ENCODE results near the gene METRN.

The METRN gene

DNA sequence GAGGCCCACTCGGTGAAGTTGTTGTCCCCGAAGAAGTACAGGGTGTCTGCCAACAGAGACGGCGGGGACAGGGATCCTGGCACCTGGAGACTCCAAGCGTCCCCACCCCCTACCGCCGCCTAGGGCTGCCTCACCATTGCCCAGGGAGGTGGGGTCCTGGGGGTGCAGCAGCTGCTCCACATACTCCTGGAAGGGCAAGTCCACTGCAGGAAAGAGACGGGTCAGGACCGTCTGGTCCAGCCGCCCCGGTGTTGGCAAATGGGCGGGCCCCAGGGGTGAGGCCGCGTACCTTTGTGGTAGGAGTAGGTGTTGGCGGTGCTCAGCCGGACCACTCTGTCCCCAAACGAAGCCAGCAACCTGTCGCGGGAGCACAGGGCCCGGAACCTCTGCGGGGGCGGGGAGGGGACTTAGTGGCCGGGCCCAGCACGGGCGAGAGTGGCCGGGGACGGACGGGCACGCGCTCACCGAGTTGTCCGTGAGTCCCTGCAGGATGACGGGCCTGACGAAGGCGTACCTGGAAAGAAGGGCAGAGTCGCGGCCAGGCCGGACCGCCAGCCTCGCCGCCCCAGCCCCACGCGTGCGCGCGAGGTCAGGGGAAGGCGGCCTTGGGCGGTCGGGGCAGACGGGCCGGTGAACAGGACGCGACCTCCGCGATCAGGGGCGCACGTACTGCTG, 31.4 kb upstream of the METRN start:
- no peaks in the 10 kb centered on the region for H3K27me3 ChIP-seq (ENCODE audit: control insufficient read depth, insufficient read depth, low read length)
- no peak overlapping the region for H3K9ac ChIP-seq
- H3K79me2 ChIP-seq = peaks cover 8% of the 10 kb centered on the region
- peak overlapping the region; percentile 39 for H3K27ac ChIP-seq
- peaks cover 9% of the 10 kb centered on the region for H3K4me1 ChIP-seq
- H2AFZ ChIP-seq = no peak overlapping the region
- H3K4me3 ChIP-seq (ENCODE audit: low read depth, low read length) = peak overlapping the region; percentile 38
- peak overlapping the region; percentile 76 for H3K4me2 ChIP-seq (ENCODE audit: low read length)
- no peak for TF ChIP-seq CTCF (IDR thresholded peaks at IDR 0.05)
- H3K36me3 ChIP-seq (ENCODE audit: control insufficient read depth, insufficient read depth, low read length) = no peaks in the 10 kb centered on the region
- no peaks in the 10 kb centered on the region for H3K9me3 ChIP-seq (ENCODE audit: control insufficient read depth, low read length)

DNA sequence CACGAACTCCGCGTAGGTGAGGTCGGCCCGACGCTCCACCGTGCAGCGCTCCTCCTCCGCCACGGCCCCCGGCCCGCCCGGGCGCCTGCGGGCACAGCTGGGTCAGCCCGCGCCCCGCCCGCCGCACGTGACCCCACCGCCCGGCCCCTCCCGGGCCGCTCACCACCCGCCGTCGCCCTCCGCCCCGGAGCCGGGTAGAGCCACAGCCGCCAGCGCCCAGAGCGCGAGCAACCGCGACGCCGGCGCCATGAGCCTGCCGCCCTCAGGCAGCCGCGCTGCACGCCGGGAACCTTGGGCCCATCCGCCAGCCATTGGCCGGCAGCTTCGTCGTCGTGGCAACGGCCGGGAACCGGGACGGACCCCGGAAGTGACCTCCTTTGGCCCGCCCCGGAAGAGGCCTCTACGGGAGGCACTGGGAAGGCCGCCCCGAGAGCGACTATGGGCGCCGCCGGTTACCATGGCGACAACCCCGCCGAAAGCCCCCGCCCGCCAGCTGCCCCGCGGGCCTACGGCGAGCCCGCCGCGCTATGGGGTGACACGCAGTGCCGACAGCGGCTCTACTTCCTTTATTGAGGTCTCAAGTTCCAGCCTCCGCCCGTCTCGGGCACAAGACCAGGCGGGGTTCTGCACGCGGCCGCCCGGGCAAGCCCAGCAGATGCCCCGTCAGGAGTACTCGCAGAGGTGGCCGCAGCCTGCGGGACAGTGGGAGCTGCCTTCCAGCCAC, 30.7 kb upstream of the METRN start, which contains the start of gene JMJD8:
JMJD8 (minus strand) TSS at position 264 of the 724 bp plus-strand sequence; CDS start at position 249, 15 bp downstream.
- H3K9me3 ChIP-seq (ENCODE audit: control insufficient read depth, low read length) = no peaks in the 10 kb centered on the region
- peaks cover 8% of the 10 kb centered on the region for H3K79me2 ChIP-seq
- no peaks in the 10 kb centered on the region for H3K36me3 ChIP-seq (ENCODE audit: control insufficient read depth, insufficient read depth, low read length)
- no peaks in the 10 kb centered on the region for H3K27me3 ChIP-seq (ENCODE audit: control insufficient read depth, insufficient read depth, low read length)
- peak within 1 kb of the TSS; percentile 68 for H3K4me3 ChIP-seq (ENCODE audit: low read depth, low read length)
- no peak within 1 kb of the TSS for H3K9ac ChIP-seq
- H3K27ac ChIP-seq = peak within 1 kb of the TSS; percentile 78
- no peak for TF ChIP-seq CTCF (IDR thresholded peaks at IDR 0.05)
- peak within 1 kb of the TSS; percentile 96 for H3K4me2 ChIP-seq (ENCODE audit: low read length)
- H3K4me1 ChIP-seq = peaks cover 13% of the 10 kb centered on the region
- H2AFZ ChIP-seq = peak within 1 kb of the TSS; percentile 95

DNA sequence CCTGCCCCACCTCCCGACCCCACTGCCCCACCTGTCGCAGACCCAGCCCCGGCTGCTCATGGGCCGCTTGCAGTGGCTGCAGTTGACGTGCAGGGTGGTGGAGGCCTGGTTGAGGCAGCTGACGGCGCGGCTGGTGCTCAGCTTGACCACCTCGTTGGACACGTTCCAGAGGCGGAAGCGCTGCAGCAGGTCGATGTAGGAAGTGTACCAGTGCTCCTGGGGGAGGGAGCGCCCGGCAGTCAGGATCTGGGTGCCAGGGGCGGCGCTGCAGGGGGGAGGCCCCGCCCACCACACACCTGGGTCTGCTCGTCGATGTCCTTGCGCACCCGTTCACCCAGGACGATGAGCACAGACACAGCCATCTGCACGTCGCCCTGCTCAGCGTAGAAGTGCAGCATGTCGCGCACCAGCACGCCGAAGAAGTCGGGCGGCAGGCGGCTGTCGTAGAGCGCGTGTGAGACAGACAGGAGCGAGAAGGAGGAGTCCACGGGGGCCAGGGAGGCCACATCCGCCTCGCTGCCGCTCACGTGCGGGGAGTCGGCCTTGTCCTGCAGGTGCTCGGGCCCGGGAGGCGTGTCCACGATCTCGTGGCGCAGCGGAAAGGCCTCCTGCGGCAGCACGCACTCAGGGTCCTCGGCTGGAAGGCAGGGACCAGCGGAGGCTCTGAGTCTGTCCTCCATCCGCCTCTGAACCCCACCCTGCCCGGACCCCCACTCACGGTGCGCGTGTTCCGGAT, 29.8 kb upstream of the METRN start:
- Histone ChIP-seq H3K9me3 (ENCODE audit: control insufficient read depth, low read length) (no peaks in the 10 kb centered on the region), H3K4me2 (ENCODE audit: low read length) (no peak overlapping the region), H3K36me3 (ENCODE audit: control insufficient read depth, insufficient read depth, low read length) (no peaks in the 10 kb centered on the region), H3K9ac (no peak overlapping the region), H3K4me1 (peaks cover 18% of the 10 kb centered on the region), H3K27ac (no peak overlapping the region), H3K27me3 (ENCODE audit: control insufficient read depth, insufficient read depth, low read length) (no peaks in the 10 kb centered on the region), H2AFZ (no peak overlapping the region), H3K79me2 (peaks cover 11% of the 10 kb centered on the region), H3K4me3 (ENCODE audit: low read depth, low read length) (no peak overlapping the region)
- no peak for TF ChIP-seq CTCF (IDR thresholded peaks at IDR 0.05)

GRCh38 chr16:685967-686366, 29.0 kb upstream of the METRN start:
- Histone ChIP-seq H3K4me2 (ENCODE audit: low read length) (no peak overlapping the region), H3K79me2 (peaks cover 11% of the 10 kb centered on the region), H2AFZ (no peak overlapping the region), H3K27me3 (ENCODE audit: control insufficient read depth, insufficient read depth, low read length) (no peaks in the 10 kb centered on the region), H3K36me3 (ENCODE audit: control insufficient read depth, insufficient read depth, low read length) (no peaks in the 10 kb centered on the region), H3K4me3 (ENCODE audit: low read depth, low read length) (no peak overlapping the region), H3K4me1 (peaks cover 22% of the 10 kb centered on the region), H3K9ac (no peak overlapping the region), H3K27ac (no peak overlapping the region), H3K9me3 (ENCODE audit: control insufficient read depth, low read length) (no peaks in the 10 kb centered on the region)
- TF ChIP-seq CTCF (IDR thresholded peaks at IDR 0.05) = peak; percentile 27
